HCT116 (cell line): ENCODE measurements around the gene RDH14. TPM values are rescaled to one million over a fixed set of nuclear protein-coding genes. Genes with fewer than 3 reads are reported as not detected.

ENCODE experiments used
- ATAC-seq: fragments of 200-7000 bp; cut with Tn5 transposase; 2 replicates; pipeline ENCODE4 v1.9.1; 2020; ENCODE audit warnings: mild to moderate bottlenecking, moderate library complexity
- BruUV-seq: library from RNA; stranded (reverse); fragments of 400-500 nt; replicated peaks from 2 replicates; lab custom pipeline; 2021; lab: Mats Ljungman, UMichigan
- CTCF ChIA-PET: fragments of 300-600 bp; sonication (Branson Sonifier 250); formaldehyde crosslinking; loops from one replicate; lab custom pipeline; 2021; ENCODE audit warnings: antibody characterized with exemption; lab: Charles Lee
- POLR2A ChIA-PET: fragments of 300-600, 350-600 bp; sonication (Branson Sonifier 250); formaldehyde crosslinking; loops from one replicate; lab custom pipeline; 2021; ENCODE audit warnings: antibody characterized with exemption; lab: Charles Lee
- RAD21 ChIA-PET, 2 experiments: fragments of 300-600 bp; sonication (Branson Sonifier 250); formaldehyde crosslinking; loops; one replicate each; lab custom pipeline; 2023; ENCODE audit warnings: low total read pairs in 2 of 2; ENCODE audit not compliant: uncharacterized antibody in 2 of 2, unreplicated experiment in 2 of 2, low non-redundant PET in 1 of 2; lab: Charles Lee
- DNase-seq: peaks from one replicate; pipeline ENCODE4 v3.0.0-alpha.2; 2010; ENCODE audit warnings: low read depth, low spot score
- H2AFZ ChIP-seq: fragments of 200-600 bp; shearing (Covaris generic), sonication (generic); 2 replicates; pipeline ENCODE4 v1.6.1; 2017; ENCODE audit warnings: low read depth, mixed run types, mixed read lengths, antibody characterized with exemption, low read length; ENCODE audit not compliant: poor library complexity, severe bottlenecking
- H3K27ac ChIP-seq: 2 replicates; pipeline ENCODE4 v1.5.1; 2012; ENCODE audit warnings: low read depth, low read length
- H3K27me3 ChIP-seq: fragments of 200-600 bp; sonication (generic); 2 replicates; pipeline ENCODE4 v1.6.1; 2016; ENCODE audit warnings: mixed run types, low read length, mixed read lengths; ENCODE audit not compliant: insufficient read depth
- H3K36me3 ChIP-seq, 2 experiments: fragments of 200-500 bp in 1 of 2; fragments of 200-600 bp in 1 of 2; sonication (Bioruptor generic) in 1 of 2; sonication (generic) in 1 of 2; 2 replicates each; pipeline versions ENCODE4 v1.5.1 to v1.6.1; 2014 to 2016; ENCODE audit warnings: low read length in 2 of 2, inconsistent platforms in 1 of 2, mixed read lengths in 1 of 2, mixed run types in 1 of 2; ENCODE audit not compliant: insufficient read depth in 2 of 2, control insufficient read depth in 1 of 2
- H3K4me1 ChIP-seq, 2 experiments: fragments of 200-600 bp in 1 of 2; sonication (generic) in 1 of 2; 2 replicates each; pipeline versions ENCODE4 v1.5.1 to v1.6.1; 2012 to 2017; ENCODE audit warnings: low read length in 2 of 2, inconsistent platforms in 1 of 2, mild to moderate bottlenecking in 1 of 2, mixed read lengths in 1 of 2, mixed run types in 1 of 2, moderate library complexity in 1 of 2; ENCODE audit not compliant: insufficient read depth in 2 of 2, control insufficient read depth in 1 of 2
- H3K4me2 ChIP-seq: fragments of 200-600 bp; sonication (generic); 2 replicates; pipeline ENCODE4 v1.6.1; 2017; ENCODE audit warnings: mixed run types, low read length, mixed read lengths
- H3K4me3 ChIP-seq, 2 experiments: fragments of 200-600 bp in 1 of 2; sonication (generic) in 1 of 2; replicated peaks in 1 of 2; 2 replicates each; pipeline ENCODE4 v1.5.1; 2011 to 2016; ENCODE audit warnings: low read length in 2 of 2, control low read depth in 1 of 2, low read depth in 1 of 2, mild to moderate bottlenecking in 1 of 2, mixed read lengths in 1 of 2, mixed run types in 1 of 2
- H3K79me2 ChIP-seq: fragments of 200-600 bp; sonication (generic); 2 replicates; pipeline ENCODE4 v1.6.1; 2017; ENCODE audit warnings: mild to moderate bottlenecking, mixed run types, low read length, moderate library complexity, mixed read lengths; ENCODE audit not compliant: insufficient read depth
- H3K9ac ChIP-seq: fragments of 200-600 bp; sonication (generic); 2 replicates; pipeline ENCODE4 v1.6.1; 2016; ENCODE audit warnings: low read length, mixed read lengths
- H3K9me2 ChIP-seq: fragments of 200-600 bp; sonication (generic), shearing (Covaris generic); 2 replicates; pipeline ENCODE4 v1.6.1; 2017; ENCODE audit warnings: mixed run types, mild to moderate bottlenecking, moderate library complexity; ENCODE audit not compliant: insufficient read depth
- H3K9me3 ChIP-seq, 2 experiments: fragments of 200-500 bp in 1 of 2; fragments of 200-600 bp in 1 of 2; sonication (Bioruptor generic) in 1 of 2; sonication (generic) in 1 of 2; 2 replicates each; pipeline ENCODE4 v1.6.1; 2014 to 2017; ENCODE audit warnings: low read length in 2 of 2, mixed read lengths in 2 of 2, inconsistent platforms in 1 of 2, low read depth in 1 of 2, mild to moderate bottlenecking in 1 of 2, mixed run types in 1 of 2, moderate library complexity in 1 of 2; ENCODE audit not compliant: control insufficient read depth in 1 of 2, insufficient read depth in 1 of 2
- H4K20me1 ChIP-seq: fragments of 200-600 bp; sonication (generic), shearing (Covaris generic); 2 replicates; pipeline ENCODE4 v1.6.1; 2017; ENCODE audit warnings: mixed run types, mild to moderate bottlenecking, moderate library complexity; ENCODE audit not compliant: insufficient read depth
- ATF3 ChIP-seq: IDR thresholded peaks from 2 replicates; pipeline ENCODE4 v1.6.1; 2012
- CEBPB ChIP-seq: IDR thresholded peaks from 2 replicates; pipeline ENCODE4 v1.6.1; 2012; ENCODE audit warnings: low read depth
- CTCF ChIP-seq, 3 experiments: fragments of 200-600 bp in 1 of 3; sonication (generic) in 1 of 3; IDR thresholded peaks in 2 of 3; conservative IDR thresholded peaks in 1 of 3; 2 replicates each; pipeline ENCODE4 v1.5.1; 2012 to 2017; ENCODE audit warnings: low read depth in 2 of 3, low read length in 2 of 3, antibody characterized with exemption in 1 of 3, borderline replicate concordance in 1 of 3, control low read depth in 1 of 3, mild to moderate bottlenecking in 1 of 3, mixed read lengths in 1 of 3, mixed run types in 1 of 3, moderate library complexity in 1 of 3; ENCODE audit not compliant: insufficient read depth in 1 of 3
- EZH2 ChIP-seq: fragments of 200-600 bp; sonication (generic); IDR thresholded peaks from 2 replicates; pipeline ENCODE4 v1.6.1; 2017; ENCODE audit warnings: antibody characterized with exemption, mixed run types
- FOSL1 ChIP-seq: IDR thresholded peaks from 2 replicates; pipeline ENCODE4 v1.6.1; 2012; ENCODE audit warnings: low read depth
- POLR2AphosphoS5 ChIP-seq: IDR thresholded peaks from 2 replicates; pipeline ENCODE4 v1.6.1; 2011; ENCODE audit warnings: mild to moderate bottlenecking, low read depth, low read length, moderate library complexity
- REST ChIP-seq: IDR thresholded peaks from 2 replicates; pipeline ENCODE4 v1.6.1; 2012; ENCODE audit warnings: low read depth
- SIN3A ChIP-seq: IDR thresholded peaks from 2 replicates; pipeline ENCODE4 v1.6.1; 2012; ENCODE audit warnings: low read depth
- SP1 ChIP-seq: IDR thresholded peaks from 2 replicates; pipeline ENCODE4 v1.6.1; 2012; ENCODE audit warnings: low read depth
- ZFX ChIP-seq: fragments of 450-650 bp; IDR thresholded peaks from 2 replicates; pipeline ENCODE4 v1.6.1; 2017
- intact Hi-C: fragments of 100-400 bp; cut with micrococcal nuclease; formaldehyde crosslinking; loops from 2 replicates; pipeline ENCODE4 v1.10.0; 2022
- total RNA-seq: library from RNA; stranded (reverse); gene quantifications from one replicate; pipeline ENCODE4 v1.2.1, GENCODE V29; 2021; ENCODE audit not compliant: unreplicated experiment

RDH14 gene
- total RNA-seq, 1 experiment from 2014 or later, result 15.5 TPM

- TF ChIP-seq REST (no peak), ATF3 (no peak), ZFX (no peak), SP1 (no peak), POLR2AphosphoS5 (no peak)
Observed at GRCh38 chr2:18510775-18511174, 49.7 kb downstream of the RDH14 start (continued).

GRCh38 chr2:18506883-18507509 is 53.5 kb downstream of the RDH14 start:
- ChIA-PET CTCF (interaction anchor here (0.7 kb wide), 1 partner anchor 667 kb away, joined by 3 read pairs; no protein-coding TSS in a partner anchor), POLR2A (no interaction called here), RAD21 (no interaction called here)
- Histone ChIP-seq H3K27ac (no peak overlapping the region), H4K20me1 (no peaks in the 10 kb centered on the region), H3K9me3 (no peaks in the 10 kb centered on the region), H3K9ac (no peak overlapping the region), H3K9me2 (no peaks in the 10 kb centered on the region), H2AFZ (no peak overlapping the region), H3K36me3 (no peaks in the 10 kb centered on the region), H3K4me1 (no peaks in the 10 kb centered on the region), H3K27me3 (peaks cover 16% of the 10 kb centered on the region), H3K4me2 (no peak overlapping the region), H3K4me3 (no peak overlapping the region), H3K79me2 (no peaks in the 10 kb centered on the region)
- BruUV-seq, result no TSS peak
- TF ChIP-seq CEBPB, result no peak
- TF ChIP-seq CTCF (IDR thresholded peaks at IDR 0.05 in 2 of 3, conservative IDR thresholded peaks at IDR 0.05 in 1 of 3; ENCODE audit: borderline replicate concordance in 1 of 3, insufficient read depth in 1 of 3, low read depth in 2 of 3, low read length in 2 of 3), result no peak
- no peak for TF ChIP-seq SIN3A
- no peak for TF ChIP-seq ATF3
- no peak for TF ChIP-seq EZH2
- TF ChIP-seq FOSL1, result no peak
- DNase-seq, result no peak
- intact Hi-C loops, result no loop called here
- ATAC-seq, result no peak
